LNCaP clone FGC (cell line): ENCODE measurements around the gene GNPTG.
A peak's percentile ranks its signal among the peaks of the same experiment; 100 is the strongest.

Source experiments
- DNase-seq: peaks from one replicate; pipeline ENCODE4 v3.0.0-alpha.2; 2011; ENCODE audit warnings: low read depth
- H3K4me3 ChIP-seq: 2 replicates; pipeline ENCODE4 v1.5.1; 2011; ENCODE audit warnings: mild to moderate bottlenecking, low read depth, low read length, control low read depth
- CTCF ChIP-seq: IDR thresholded peaks from 2 replicates; pipeline ENCODE4 v1.5.1; 2012; ENCODE audit warnings: mild to moderate bottlenecking; ENCODE audit not compliant: control insufficient read depth, insufficient read depth; ENCODE audit errors: extremely low read depth

The GNPTG gene

GRCh38 chr16:1351582-1352362 lies at the start of gene GNPTG, which contains the start of gene TSR3:
TSS of gene GNPTG (plus strand) at chr16:1351931. CDS start at chr16:1351966, 35 bp downstream.
TSS of gene TSR3 (minus strand) at chr16:1351878. CDS start at chr16:1351804, 74 bp downstream.
- peak; percentile 42 for DNase-seq
- peak within 1 kb of the TSS; percentile 99 for H3K4me3 ChIP-seq
- TF ChIP-seq CTCF: no peak

GRCh38 chr16:1305823-1306222 lies 45.9 kb upstream of the GNPTG start:
- DNase-seq: no peak
- no peak overlapping the region for H3K4me3 ChIP-seq
- no peak for TF ChIP-seq CTCF

- no peak for DNase-seq
- no peak overlapping the region for H3K4me3 ChIP-seq
- TF ChIP-seq CTCF: no peak
These were observed 45.4 kb upstream of the GNPTG start for GRCh38 chr16:1306334-1306733.

- TF ChIP-seq CTCF: peak; percentile 4; the same call in 1 of the 2 replicates
- DNase-seq: peak; percentile 69
- peak overlapping the region; percentile 60 for H3K4me3 ChIP-seq
These were observed 43.4 kb upstream of the GNPTG start for GRCh38 chr16:1308036-1308976.

- H3K4me3 ChIP-seq: peak within 1 kb of the TSS; percentile 97
- DNase-seq: peak; percentile 97
- TF ChIP-seq CTCF: no peak
These were observed 42.5 kb upstream of the GNPTG start, which contains the start of gene UBE2I for GRCh38 chr16:1308977-1309885. TSS of gene UBE2I (plus strand) at chr16:1309636. CDS start at chr16:1314031, 4,395 bp downstream.
